Measurements from ENCODE around the gene ASIC5.

DNA sequence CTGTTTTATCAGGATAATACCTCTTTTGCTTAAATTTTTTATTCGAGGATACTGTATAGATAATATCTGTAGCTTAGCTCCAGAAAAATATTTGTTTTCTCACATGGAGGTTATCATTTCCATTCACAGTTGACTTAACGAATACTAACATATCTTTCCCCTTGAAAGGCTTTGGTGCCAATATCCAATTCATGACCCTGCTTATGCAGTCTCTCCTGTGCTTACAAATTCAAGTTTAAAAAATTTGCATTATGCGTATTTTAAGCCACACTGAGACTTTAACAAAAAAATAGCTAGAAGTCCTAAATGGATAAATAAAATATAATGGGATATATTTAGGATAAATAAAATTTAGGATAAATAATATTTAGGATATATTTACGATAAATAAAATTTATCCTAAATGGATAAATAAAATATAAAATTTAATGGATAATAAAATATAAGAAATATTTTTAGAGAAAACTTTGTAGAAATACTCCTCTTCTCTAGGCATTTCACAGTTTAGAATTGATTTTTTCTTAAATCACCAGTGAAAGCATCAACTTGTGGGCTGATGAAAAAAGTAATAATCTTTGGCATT, 84.7 kb downstream of the ASIC5 start:
- TF ChIP-seq POLR2A (IDR thresholded peaks at IDR 0.05): no peak
- TF ChIP-seq, protein P1, sequence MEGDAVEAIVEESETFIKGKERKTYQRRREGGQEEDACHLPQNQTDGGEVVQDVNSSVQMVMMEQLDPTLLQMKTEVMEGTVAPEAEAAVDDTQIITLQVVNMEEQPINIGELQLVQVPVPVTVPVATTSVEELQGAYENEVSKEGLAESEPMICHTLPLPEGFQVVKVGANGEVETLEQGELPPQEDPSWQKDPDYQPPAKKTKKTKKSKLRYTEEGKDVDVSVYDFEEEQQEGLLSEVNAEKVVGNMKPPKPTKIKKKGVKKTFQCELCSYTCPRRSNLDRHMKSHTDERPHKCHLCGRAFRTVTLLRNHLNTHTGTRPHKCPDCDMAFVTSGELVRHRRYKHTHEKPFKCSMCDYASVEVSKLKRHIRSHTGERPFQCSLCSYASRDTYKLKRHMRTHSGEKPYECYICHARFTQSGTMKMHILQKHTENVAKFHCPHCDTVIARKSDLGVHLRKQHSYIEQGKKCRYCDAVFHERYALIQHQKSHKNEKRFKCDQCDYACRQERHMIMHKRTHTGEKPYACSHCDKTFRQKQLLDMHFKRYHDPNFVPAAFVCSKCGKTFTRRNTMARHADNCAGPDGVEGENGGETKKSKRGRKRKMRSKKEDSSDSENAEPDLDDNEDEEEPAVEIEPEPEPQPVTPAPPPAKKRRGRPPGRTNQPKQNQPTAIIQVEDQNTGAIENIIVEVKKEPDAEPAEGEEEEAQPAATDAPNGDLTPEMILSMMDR (IDR thresholded peaks at IDR 0.05 in 8 of 11, conservative IDR thresholded peaks at IDR 0.05 in 3 of 11): no peak
